Left lobe of liver (tissue), 2 donors: ENCODE results near the gene TRPV5. TPM values are rescaled to one million over a fixed set of nuclear protein-coding genes. Genes with fewer than 3 reads are reported as not detected.
"Not testable (repeated sequence)": the region's sequence is repeated elsewhere in the genome, so short reads cannot be mapped to it uniquely, and the experiment has no call there.

Experiments used
- ATAC-seq: fragments of 200-7000 bp; cut with Tn5 transposase; one replicate; pipeline ENCODE4 v1.9.1; 2020; ENCODE audit warnings: mild to moderate bottlenecking, moderate library complexity
- DNase-seq: peaks from one replicate; pipeline ENCODE4 v3.0.0-alpha.2; 2020; ENCODE audit warnings: low spot score
- total RNA-seq: library from RNA; stranded (reverse); gene quantifications from one replicate; pipeline ENCODE4 v1.2.1, GENCODE V29; 2021
- donor health status: DM: no; HTN: no; CAD: no; lungs with moderate emphysema.
- donor health status: DM: no; HTN: yes; CAD: no.

The TRPV5 gene
- not detected for total RNA-seq

DNA sequence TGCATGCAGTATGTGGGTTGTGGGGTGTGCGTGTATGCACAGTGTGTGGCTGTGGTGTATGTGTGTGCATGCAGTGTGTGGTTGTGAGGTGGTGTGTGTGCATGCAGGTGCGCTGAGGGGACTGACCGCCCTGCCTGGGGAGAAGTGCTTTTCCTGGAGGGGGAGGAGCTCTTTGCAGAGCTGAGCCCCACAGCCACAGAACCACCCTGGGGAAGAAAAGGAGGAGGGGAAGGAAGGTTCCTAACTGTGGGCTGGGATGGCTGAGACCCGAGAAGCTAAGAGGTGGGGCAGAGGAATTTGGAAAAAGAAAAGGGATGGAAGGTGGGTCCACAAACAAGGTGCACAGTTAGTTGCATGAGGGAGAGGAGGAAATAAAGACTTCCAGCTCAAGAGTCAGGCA lies at the start of gene TRPV5:
TSS of gene TRPV5 (minus strand) at position 123 of the 400 bp plus-strand sequence. CDS start 287 bp downstream, outside the sequence.
- no peak for ATAC-seq
- DNase-seq = no peak

DNA sequence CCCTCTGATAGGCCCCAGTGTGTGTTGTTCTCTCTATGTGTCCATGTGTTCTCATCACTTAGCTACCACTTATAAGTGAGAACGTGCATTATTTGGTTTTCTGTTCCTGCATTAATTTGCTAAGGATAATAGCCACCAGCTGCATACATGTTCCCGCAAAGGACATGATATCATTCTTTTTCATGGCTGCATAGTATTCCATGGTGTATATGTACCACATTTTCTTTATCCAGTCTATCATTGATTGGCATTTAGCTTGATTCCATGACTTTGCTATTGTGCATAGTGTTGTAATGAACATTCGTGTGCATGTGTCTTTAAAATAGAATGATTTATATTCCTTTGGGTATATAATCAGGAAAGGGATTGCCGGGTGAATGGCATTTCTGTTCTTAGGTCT lies 44.9 kb upstream of the TRPV5 start:
- ATAC-seq, DNase-seq: not testable (repeated sequence)

- ATAC-seq = no peak
These were observed 41.1 kb upstream of the TRPV5 start for GRCh38 chr7:142974626-142975025.

GRCh38 chr7:142969183-142969582 lies 35.6 kb upstream of the TRPV5 start:
- DNase-seq (no peak), ATAC-seq (no peak)

More at GRCh38 chr7:142974626-142975025, 41.1 kb upstream of the TRPV5 start:
- no peak for DNase-seq

- DNase-seq (no peak), ATAC-seq (no peak)
These were observed 34.7 kb upstream of the TRPV5 start for GRCh38 chr7:142968229-142968628.

GRCh38 chr7:142964502-142965246 lies 31.1 kb upstream of the TRPV5 start:
- no peak for ATAC-seq
- no peak for DNase-seq

GRCh38 chr7:142963993-142964392 lies 30.4 kb upstream of the TRPV5 start:
- DNase-seq (no peak), ATAC-seq (no peak)

DNA sequence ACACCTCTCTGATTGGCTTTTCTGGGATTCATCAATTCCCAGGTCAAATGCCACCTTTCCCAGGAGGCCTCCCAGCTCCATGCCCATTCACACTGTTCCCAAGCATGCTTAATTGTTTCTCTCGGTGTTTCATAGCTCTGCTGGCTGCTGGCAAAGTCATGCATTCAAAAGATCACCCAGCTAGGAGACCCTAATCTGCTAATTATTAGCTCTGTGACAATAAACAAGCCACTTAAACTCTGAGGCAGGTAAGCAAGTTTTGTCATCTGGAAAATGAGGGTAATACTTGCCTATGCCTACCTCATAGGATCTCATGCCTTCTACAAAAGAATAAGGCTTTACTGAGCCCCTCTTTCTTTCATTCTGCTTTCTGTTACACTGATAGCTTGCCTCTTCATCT lies 29.4 kb upstream of the TRPV5 start:
- DNase-seq (no peak), ATAC-seq (no peak)

DNA sequence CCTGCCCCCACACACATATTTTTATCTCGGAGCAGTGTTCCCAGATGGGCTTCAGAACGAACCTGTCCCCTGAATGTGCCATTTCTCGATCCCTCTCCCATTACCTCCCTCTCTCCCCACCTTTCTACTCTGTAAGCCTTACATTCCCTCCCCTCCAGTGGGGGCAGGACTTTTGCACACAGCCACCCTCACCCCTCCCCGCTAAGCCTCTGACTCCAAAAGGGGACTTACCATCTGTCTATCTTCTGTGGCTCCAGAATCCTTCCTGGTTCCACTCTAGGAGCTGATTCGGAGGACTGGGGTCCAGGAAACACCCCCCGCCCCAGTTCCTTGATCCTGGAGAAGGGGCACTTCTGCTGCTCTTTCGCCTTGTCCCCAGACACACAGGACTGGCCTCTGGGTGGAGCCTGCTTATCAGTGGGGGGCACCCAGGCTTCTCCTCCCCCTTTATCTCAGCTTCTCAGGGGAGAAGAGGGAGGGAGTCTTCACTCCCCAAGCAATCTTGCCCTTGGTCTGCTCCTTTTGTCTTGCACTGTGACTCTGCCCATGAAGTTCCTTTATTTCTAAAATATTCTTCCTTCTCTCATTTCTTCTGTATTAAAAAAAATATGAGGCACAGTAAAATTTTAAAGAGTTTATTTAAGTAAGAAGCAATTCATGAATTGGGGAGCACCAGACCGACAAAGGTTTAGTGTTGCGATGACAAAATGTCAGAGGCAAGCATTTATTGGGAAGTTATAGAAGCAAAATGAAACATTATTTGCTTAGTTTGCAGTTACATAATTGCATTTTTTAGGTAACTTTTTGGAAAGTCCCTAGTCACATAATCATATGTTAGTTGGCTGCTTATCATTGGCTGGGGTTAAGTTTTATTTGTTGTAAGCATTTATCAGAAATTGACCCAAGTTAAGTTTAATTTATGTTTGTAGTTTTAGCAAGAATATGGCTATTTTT lies 28.7 kb upstream of the TRPV5 start, which contains the start of gene KEL:
TSS of gene KEL (minus strand) at position 391 of the 954 bp plus-strand sequence. CDS start at position 234, 157 bp downstream.
- no peak for ATAC-seq
- DNase-seq = no peak

GRCh38 chr7:142961595-142961972 lies 28.0 kb upstream of the TRPV5 start:
- ATAC-seq = no peak

GRCh38 chr7:142960955-142961512 lies 27.5 kb upstream of the TRPV5 start:
- ATAC-seq = peak; percentile 42
- DNase-seq = no peak

More at GRCh38 chr7:142961595-142961972, 28.0 kb upstream of the TRPV5 start:
- DNase-seq = no peak

- DNase-seq = no peak
- ATAC-seq = no peak
These were observed 25.7 kb upstream of the TRPV5 start for GRCh38 chr7:142959202-142959601.

DNA sequence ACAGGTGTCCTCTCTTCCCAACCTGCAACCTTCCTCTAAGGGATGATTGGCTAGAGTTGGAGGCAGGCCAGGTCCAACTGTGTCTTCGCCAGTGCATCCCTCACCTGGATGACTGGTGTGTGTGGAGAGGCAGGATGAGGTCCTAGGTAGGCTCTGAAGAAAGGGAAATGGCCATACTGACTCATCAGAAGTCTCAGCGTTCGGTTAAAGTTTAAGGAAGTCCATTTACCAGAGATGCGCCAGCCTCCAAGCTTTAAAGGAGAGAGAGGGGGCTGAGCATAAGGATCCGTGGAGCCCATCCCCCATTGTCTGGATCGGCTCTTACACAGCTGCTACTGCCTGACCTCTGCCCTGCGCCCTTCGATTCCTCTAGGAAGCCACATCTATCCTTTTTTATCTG lies 24.2 kb upstream of the TRPV5 start:
- ATAC-seq = no peak

GRCh38 chr7:142956951-142957623 lies 23.5 kb upstream of the TRPV5 start:
- no peak for ATAC-seq
- DNase-seq = no peak

More for the DNA sequence above, 24.2 kb upstream of the TRPV5 start:
- DNase-seq = no peak

DNA sequence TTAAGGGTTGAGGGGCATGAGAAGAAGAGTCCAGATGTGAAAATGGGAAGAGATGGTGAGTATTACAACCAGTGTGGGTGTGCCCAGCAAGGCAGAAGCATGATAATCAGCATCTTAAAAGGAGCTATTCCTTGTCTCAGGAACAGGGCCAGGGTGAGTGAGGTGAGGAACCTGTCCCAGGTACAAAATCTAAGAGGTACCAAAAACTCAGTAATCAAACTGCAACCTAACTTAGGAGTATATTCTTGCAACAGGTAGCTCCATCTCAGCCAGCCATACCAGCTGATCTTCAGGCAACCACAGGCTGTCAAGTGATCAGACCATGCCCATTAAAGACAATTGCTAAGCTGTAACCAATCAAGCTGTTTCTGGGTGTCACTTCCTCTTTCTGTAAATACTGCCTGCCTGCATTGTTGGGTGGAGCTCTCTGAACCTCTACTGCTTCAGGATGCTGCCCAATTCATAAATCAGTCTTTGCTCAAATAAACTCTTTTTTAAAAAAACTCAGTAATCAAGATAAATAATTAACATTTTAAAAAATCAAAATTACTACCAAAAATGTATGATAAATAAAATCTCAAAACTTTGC lies 21.2 kb upstream of the TRPV5 start:
- ATAC-seq = no peak
- no peak for DNase-seq

- ATAC-seq (no peak), DNase-seq (no peak)
These were observed 16.7 kb upstream of the TRPV5 start for GRCh38 chr7:142950235-142950634.

DNA sequence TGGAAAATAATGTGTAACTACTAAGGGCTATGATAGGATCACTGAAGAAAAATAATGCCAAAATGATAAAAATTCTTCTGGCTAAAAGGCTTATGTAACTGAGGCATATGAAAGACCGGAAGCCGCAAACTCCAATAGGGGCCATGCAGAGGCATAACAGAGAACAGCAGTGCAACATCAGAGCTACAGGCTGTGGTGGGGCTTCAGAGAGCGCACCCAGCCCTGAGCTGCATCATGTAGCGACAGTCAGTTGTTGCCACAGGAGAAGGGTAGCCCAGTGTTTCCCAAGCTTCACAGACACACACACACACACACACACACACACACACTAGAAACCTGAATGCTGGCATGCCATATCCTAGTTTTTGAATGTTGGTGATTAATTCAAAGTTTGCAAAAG lies 15.1 kb upstream of the TRPV5 start:
- ATAC-seq (no peak), DNase-seq (no peak)

DNA sequence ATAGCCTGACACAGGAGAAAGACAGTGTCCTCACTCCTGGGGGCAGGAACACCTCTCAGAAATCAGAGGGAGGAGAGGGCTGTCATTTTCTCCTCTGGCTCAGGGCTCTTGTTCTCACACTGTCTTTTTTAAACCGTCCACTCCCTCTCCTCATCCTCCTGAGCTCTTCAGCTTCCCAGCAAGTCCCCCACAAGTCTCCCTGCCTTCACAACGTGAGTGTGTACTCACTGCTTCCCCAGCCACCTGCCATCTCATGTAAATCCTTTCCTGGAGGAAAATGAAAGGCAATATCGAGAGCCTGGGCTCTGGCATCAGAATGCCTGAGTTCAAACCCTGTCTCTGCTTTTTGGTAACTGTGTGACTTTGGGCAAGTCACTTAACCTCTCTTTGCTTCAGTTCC lies 11.5 kb upstream of the TRPV5 start:
- no peak for DNase-seq
- ATAC-seq = no peak

GRCh38 chr7:142943706-142944268 lies 10.2 kb upstream of the TRPV5 start:
- DNase-seq = no peak
- ATAC-seq = no peak

DNA sequence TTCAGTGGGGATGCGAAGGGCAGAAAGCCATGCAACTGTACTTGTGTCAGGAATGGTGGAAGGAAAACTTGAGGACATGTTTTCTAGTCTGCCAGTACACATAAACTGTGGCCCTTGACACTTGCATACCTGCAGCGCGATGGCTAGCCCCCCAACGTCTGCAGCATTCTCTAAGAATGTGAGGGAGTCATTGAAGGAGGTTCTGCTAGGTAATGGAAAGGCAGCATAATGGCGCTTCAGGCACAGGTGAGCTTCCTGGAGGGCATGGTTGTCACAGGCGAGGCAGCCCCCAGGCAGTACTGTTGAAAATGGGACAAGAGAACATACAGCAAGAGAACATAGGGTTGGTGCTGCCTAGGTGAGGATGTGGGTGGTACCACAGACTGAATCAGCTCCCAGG lies 9.2 kb upstream of the TRPV5 start:
- no peak for DNase-seq
- ATAC-seq = no peak
